Activated T-helper 1 cell treated with anti-CD3 and anti-CD28 coated beads, Interleukin-2, amount 50 U/mL, for 16 hours (primary cell): ENCODE data around the gene TDP1.

ENCODE experiments used
- DNase-seq, 2 donors: peaks; one replicate each; pipeline ENCODE4 v3.0.0-alpha.2; 2020; ENCODE audit warnings: low read depth in 1 of 2, low spot score in 1 of 2

The TDP1 gene

DNA sequence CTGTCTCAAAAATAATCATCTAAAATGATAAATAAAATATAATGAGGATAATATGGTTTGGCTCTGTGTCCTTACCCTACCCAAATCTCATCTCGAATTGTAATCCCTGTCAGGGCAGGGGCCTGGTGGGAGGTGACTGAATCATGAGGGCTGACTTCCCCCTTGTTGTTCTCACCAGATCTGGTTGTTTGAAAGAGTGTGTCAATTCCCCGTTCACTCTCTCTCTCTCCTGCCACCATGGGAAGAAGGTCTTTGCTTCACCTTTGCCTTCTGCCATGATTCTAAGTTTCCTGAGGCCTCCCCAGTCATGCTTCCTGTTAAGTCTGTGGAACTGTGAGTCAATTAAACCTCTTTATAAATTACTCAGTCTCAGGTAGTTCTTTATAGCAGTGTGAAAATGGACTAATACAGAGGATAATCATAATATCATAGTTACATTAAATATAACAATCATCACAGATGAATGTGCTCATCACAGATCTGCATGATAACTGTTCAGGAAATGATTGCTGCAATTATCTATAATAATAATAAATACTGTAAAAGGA is 13.8 kb upstream of the TDP1 start:
- DNase-seq, result no peak

GRCh38 chr14:89947344-89947743 is 8.4 kb upstream of the TDP1 start:
- no peak for DNase-seq

DNA sequence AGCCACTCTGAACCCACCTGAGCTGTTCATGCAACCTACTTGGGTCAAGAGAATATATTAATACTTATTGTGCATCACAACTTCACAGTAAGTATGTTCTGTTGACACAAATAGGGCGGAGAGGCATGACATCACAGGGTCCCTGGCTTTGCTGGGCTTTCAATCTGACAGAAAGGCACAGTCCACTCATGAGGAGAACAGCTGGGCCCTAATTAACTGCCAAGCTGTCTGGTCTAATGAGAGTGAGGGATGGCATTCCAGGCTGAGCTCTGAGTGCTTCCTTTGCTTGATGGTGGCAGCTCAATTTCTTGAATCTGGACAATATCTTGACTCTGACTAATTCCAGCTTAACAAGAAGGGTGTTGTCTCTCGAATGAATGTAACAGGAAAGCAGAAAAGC is 3.2 kb upstream of the TDP1 start:
- DNase-seq, result no peak

DNA sequence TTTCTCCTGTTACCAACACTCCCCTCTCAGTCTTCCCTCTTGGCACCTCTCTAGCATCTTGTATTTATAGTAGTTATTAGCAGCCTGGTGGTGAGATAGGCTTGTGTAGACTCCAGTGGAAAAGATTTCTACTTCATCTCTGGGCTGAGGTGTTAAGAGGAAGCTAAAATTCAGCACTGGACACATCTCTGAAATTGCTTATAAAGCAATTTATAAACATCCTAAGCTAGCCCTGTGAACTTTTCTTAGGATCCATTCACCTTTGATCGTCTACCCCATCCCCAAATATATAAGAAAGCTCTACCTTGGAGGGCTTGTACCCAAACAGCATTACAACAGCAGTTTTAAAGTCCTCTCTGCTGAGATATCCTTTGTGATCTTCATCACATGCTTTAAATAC is 2.1 kb upstream of the TDP1 start:
- no peak for DNase-seq

DNA sequence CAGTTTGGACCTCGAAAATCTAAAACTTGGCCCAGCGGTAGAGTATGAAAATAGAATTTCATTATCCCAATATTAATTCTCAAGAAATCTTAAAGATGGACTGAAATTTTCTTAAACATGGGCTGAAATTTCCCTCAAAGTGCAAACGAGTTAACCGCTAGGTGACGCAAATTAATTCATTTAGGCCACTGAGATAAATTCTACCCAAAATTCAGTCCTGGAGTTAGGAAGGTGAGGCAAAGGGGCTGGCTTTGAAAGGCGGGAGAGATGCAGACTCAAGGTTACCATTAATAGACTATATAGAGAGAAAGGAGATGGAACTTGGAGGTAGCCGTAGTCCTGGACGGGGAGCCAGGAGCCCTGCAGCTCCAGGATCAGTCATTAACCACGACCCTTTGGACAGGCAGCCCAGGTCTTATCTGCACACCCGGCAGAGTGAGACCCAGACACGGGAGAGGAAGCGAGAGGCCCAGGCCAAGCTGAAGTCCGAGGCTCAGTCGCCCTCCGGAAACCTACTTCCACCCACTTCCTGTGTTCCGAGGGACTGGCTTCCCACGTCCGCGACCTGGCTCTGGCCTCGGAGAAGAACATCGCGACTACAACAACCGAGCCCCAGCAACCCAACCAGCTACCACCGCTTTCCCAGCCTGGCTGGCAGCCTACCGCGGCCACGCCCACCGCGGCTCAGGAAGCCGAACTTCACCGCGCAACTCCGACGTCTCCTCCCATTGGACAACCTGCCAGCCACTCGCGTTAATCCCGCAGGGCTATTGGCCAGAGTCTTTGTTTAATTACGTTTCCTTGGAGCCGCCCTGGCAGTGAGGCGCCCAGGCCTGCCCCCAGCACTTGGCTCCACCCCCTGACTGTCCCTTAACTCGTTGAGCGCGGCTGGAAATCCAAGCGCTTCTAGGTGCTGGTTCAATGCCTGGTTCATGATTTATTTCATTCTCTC is 1.4 kb upstream of the TDP1 start, which contains the start of gene EFCAB11:
Gene EFCAB11 (minus strand): TSS at position 661 of the 952 bp plus-strand sequence. CDS start 70 bp downstream, at position 591.
- DNase-seq, result peak; percentile 87 to 93

DNA sequence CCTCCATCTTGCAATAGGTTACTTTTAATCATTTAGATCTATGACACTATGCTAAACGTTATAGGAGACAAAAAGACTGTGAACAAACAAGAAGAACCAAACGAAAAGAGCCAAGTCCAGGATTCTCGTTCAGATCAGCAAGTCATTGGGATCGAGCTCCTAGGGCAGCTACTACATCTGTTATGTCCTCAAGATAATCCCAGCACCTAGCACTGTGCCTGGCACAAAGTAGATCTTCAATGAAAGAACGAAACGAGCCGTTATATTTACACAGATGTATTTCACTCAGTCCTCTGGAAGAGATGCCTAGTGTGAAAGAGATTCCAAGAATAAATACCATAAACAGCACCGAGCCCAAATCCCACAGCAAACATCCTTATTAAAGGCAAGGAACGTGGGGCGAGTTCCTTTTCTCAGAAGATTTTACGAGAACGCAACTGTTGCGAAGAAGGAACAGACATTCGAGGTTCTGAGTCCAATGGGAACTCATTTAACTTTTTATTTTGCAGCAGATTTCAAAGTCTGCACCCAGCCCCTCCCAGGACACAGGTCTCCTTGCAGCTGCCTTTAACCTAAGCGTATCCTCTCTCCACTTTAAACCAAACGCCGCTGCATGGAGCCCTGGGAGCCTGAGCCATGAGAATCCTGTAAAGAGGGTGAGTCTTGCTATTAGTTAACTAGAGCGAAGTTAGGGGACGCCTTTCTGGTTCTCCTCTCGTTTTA is 544 bp upstream of the TDP1 start:
- no peak for DNase-seq

DNA sequence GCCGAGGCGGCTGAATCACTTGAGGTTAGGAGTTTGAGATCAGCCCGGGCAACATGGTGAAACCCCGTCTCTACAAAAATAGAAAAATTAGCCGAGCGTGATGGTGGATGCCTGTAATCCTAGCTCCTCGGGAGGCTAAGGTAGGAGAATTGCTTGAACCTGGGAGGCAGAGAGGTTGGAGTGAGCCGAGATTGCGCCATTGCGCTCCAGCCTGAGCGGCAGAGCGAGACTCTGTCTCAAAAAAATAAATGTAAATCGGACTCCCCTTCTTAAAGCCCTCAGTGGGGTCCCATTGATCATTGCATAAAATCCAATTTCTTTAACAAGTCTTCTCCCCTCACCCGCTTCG is 908 bp downstream of the TDP1 start:
- no peak for DNase-seq

DNA sequence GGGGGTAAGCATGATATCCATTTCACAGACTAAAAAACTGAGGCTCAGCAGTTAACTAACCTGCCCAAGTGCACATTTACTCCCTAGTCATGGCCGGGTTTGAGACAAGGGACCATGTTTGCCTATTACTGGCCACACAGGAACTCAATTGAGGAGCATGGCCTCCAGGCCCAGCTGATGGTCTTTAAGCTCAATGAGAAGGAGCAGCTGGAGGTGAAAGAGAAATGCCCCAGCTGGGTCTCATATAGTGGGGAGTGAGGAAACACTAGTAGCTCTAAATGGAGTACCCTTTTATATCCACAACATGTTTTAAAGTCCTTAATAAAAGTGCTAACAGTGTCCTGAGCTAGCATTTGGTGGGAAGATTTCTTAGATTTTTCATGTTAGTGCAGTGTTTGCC is 1.6 kb downstream of the TDP1 start:
- DNase-seq, result no peak

GRCh38 chr14:89957791-89958190 is 2.1 kb downstream of the TDP1 start:
- DNase-seq, result no peak

- no peak for DNase-seq
These were observed 3.2 kb downstream of the TDP1 start for GRCh38 chr14:89958966-89959365.

- DNase-seq, result no peak
These were observed 4.2 kb downstream of the TDP1 start for GRCh38 chr14:89959853-89960445.

DNA sequence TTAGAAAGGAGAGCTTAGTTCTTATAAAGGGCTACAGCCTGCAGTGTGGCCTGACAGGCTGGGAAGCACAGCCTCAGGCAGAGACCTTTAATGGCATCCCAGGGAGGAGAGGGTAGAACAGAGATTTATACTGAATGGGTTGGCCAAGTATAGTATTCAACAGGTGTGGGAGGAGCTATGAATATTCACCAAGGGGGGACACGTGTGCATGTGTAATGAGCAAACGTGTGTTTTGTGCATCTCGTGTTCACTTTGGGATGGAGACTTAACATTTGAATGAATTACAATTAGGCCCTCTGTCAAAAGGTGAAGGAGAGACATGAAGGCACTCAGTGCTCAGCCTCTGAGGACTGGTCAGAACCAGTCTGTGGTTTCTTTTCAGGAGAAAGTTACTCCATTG is 5.2 kb downstream of the TDP1 start:
- DNase-seq, result no peak

- no peak for DNase-seq
These were observed 7.7 kb downstream of the TDP1 start for GRCh38 chr14:89963288-89963978.

GRCh38 chr14:89965839-89966238 is 10.1 kb downstream of the TDP1 start:
- DNase-seq, result no peak

- DNase-seq, result no peak
These were observed 17.6 kb downstream of the TDP1 start for GRCh38 chr14:89973234-89973823.

DNA sequence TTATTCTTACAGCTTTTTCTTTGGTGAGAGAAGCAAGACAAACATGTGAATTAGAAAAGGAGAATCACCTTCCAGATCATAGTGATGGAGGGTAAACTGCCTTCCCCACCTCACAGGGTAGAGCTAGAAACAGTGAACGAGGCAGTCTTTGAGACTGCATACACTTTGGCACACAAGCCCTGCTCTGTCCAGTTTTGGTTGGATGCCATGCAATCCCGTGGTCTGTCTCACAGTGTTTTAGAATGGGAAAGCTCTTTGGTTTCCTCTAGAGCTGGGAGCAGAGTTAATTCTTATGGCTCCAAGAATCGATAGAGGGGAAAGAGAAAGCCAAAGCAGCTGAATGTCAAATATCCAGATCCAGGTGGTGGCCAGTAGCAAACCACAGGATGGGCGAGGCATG is 21.9 kb downstream of the TDP1 start:
- no peak for DNase-seq

DNA sequence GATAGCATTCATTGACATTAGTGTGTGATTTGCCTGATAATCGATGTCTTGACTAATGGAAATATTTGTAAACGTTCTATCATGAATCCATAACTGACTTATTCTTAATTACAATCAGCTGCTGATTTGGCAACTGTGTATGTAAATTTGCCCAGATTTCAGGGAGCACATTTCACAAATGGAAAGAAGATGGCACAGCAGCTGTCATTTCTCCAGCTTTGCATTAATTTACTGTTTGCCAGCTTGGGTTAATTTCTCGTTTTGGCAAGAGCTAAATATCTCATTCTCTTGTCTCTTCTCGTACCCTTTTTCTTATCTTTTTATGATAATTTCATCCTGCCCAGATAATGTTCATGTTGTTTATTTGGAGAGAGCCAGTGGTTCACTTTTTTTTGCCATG is 22.9 kb downstream of the TDP1 start:
- no peak for DNase-seq

- no peak for DNase-seq
These were observed 27.6 kb downstream of the TDP1 start for GRCh38 chr14:89983375-89983774.

GRCh38 chr14:89986462-89987160 is 30.9 kb downstream of the TDP1 start:
- DNase-seq, result no peak

GRCh38 chr14:89987161-89987475 is 31.4 kb downstream of the TDP1 start:
- DNase-seq, result no peak
